Measurements from ENCODE around the gene SCN2B. TPM values are rescaled to one million over a fixed set of nuclear protein-coding genes. Genes with fewer than 3 reads are reported as not detected.

The SCN2B gene
- total RNA-seq, 6 experiments from 2014 or later: not detected

DNA sequence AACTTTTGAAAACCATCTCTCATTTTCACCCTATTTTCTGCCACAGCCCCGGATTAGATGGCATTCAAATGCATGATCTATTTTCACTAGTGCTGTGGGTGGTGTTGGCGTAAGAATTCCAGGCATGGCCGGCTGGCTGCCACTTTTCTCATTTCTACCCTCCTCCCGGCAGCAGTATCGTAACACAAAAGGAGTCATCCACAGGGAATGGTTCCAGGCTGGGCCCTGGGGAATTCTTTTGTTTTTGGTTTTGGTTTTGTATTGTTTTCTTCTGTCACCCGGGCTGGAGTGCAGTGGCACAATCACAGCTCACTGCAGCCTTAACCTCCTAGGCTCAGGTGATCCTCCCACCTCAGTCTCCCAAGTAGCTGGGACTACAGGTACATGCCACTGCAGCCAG lies 34.6 kb upstream of the SCN2B start:
- ATAC-seq: no peak
- Histone ChIP-seq H3K4me3 (no peak overlapping the region), H3K9me3 (no peaks in the 10 kb centered on the region), H3K27me3 (no peaks in the 10 kb centered on the region), H3K36me3 (no peaks in the 10 kb centered on the region), H3K4me1 (peaks cover 0 to 31% (median 12%) of the 10 kb centered on the region in 4 donors), H3K27ac (no peak overlapping the region)
- WGBS (ENCODE audit: insufficient coverage, low coverage, low lambda C conversion rate, missing lambda C conversion rate): 60% methylated on average over 6 of the region's 6 CpGs
- intact Hi-C loops (cut with DNase I): no loop called here
- TF ChIP-seq, protein P1, sequence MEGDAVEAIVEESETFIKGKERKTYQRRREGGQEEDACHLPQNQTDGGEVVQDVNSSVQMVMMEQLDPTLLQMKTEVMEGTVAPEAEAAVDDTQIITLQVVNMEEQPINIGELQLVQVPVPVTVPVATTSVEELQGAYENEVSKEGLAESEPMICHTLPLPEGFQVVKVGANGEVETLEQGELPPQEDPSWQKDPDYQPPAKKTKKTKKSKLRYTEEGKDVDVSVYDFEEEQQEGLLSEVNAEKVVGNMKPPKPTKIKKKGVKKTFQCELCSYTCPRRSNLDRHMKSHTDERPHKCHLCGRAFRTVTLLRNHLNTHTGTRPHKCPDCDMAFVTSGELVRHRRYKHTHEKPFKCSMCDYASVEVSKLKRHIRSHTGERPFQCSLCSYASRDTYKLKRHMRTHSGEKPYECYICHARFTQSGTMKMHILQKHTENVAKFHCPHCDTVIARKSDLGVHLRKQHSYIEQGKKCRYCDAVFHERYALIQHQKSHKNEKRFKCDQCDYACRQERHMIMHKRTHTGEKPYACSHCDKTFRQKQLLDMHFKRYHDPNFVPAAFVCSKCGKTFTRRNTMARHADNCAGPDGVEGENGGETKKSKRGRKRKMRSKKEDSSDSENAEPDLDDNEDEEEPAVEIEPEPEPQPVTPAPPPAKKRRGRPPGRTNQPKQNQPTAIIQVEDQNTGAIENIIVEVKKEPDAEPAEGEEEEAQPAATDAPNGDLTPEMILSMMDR (IDR thresholded peaks at IDR 0.05): no peak
- TF ChIP-seq POLR2A (IDR thresholded peaks at IDR 0.05): no peak
- no peak for DNase-seq

DNA sequence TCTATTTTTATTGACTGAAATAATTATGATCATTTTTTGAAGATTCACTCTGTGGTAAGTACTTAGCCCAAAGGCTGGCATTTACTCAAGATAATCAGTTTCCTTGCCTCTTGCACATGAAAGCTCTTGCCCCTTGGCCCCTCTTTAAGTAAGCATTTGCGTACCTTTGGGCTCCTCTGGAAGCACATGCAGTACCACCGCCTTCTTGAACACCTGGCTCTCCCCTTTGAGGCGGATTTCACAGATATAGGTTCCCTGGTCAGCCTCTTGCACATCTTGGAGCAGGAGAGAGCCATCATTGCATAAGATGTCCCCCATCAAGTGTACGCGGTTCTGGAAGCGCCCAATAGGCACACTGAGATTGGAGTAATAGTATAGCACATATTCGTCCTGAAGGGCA lies 33.9 kb upstream of the SCN2B start:
- no peaks in the 10 kb centered on the region for H3K9me3 ChIP-seq
- no peak overlapping the region for H3K4me3 ChIP-seq
- peaks cover 0 to 36% (median 12%) of the 10 kb centered on the region in 4 donors for H3K4me1 ChIP-seq
- no peak for DNase-seq
- H3K27me3 ChIP-seq: no peaks in the 10 kb centered on the region
- no peak for ATAC-seq
- 90% methylated on average over 7 of the region's 7 CpGs for WGBS (ENCODE audit: insufficient coverage, low coverage, low lambda C conversion rate, missing lambda C conversion rate)
- TF ChIP-seq POLR2A (IDR thresholded peaks at IDR 0.05): no peak
- TF ChIP-seq, protein P1 (IDR thresholded peaks at IDR 0.05): no peak
- H3K36me3 ChIP-seq: no peaks in the 10 kb centered on the region
- H3K27ac ChIP-seq: no peak overlapping the region
- intact Hi-C loops (cut with DNase I): no loop called here

DNA sequence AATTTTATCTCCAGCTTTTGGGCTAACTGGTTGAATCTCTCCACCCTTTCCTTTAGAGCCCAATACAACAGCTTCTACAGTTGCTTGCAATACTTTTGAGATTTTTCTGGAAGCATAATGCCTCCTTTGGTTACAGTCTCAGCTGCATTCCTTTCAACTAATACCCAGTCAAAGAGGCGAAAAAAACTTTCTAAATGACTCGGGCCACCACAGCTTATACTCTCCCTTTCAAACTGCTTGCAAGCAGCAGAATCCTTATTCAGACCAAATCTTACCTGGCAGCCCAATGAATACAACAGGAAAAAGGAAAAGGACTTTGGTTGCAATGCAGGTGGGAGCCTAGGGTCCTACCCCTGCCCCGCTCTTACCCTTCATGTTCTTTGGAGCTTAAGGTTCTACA lies 32.6 kb upstream of the SCN2B start:
- Histone ChIP-seq H3K4me3 (no peak overlapping the region), H3K27me3 (no peaks in the 10 kb centered on the region), H3K36me3 (no peaks in the 10 kb centered on the region), H3K27ac (no peak overlapping the region), H3K9me3 (no peaks in the 10 kb centered on the region), H3K4me1 (peaks cover 0 to 36% (median 11%) of the 10 kb centered on the region in 4 donors)
- no peak for TF ChIP-seq POLR2A (IDR thresholded peaks at IDR 0.05)
- TF ChIP-seq, protein P1 (IDR thresholded peaks at IDR 0.05): no peak
- ATAC-seq: no peak
- intact Hi-C loops (cut with DNase I): no loop called here
- no peak for DNase-seq
- 82% methylated on average over 3 of the region's 3 CpGs for WGBS (ENCODE audit: insufficient coverage, low coverage, low lambda C conversion rate, missing lambda C conversion rate)

DNA sequence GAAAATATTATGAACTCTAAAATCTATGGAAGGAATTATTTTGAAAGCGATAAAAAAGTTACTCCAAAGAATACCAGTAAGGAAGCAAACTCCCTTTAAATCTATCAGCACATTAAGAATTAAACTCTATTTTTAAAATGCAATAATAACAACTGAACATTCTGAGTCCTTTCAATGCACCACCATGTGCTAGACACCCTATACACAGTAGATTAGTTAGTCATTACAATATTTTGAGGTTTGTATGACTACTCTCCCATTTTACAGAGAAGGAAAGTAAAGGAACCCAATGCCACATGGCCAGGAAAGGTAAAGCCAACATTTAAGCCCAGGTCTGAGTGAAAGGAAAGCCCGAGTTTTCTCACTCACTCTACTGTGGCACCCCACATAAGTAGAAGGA lies 30.6 kb upstream of the SCN2B start:
- Histone ChIP-seq H3K27ac (no peak overlapping the region), H3K4me3 (no peak overlapping the region), H3K4me1 (peaks cover 0 to 31% (median 10%) of the 10 kb centered on the region in 4 donors), H3K27me3 (no peaks in the 10 kb centered on the region), H3K36me3 (no peaks in the 10 kb centered on the region), H3K9me3 (no peaks in the 10 kb centered on the region)
- 87% methylated on average over 2 of the region's 2 CpGs for WGBS (ENCODE audit: insufficient coverage, low coverage, low lambda C conversion rate, missing lambda C conversion rate)
- TF ChIP-seq, protein P1 (IDR thresholded peaks at IDR 0.05): no peak
- TF ChIP-seq POLR2A (IDR thresholded peaks at IDR 0.05): no peak
- intact Hi-C loops (cut with DNase I): no loop called here
- no peak for DNase-seq
- no peak for ATAC-seq
